B cell (primary cell): Measurements from ENCODE around the gene FGF18. TPM values are rescaled to one million over a fixed set of nuclear protein-coding genes. Genes with fewer than 3 reads are reported as not detected.

Experiments used
- ATAC-seq: fragments of 200-7000 bp; cut with Tn5 transposase; one replicate; pipeline ENCODE4 v1.10.0; 2021; ENCODE audit warnings: low read depth, mild to moderate bottlenecking, moderate number of reproducible peaks, moderate library complexity
- CTCF ChIA-PET: fragments of 350-600 bp; sonication (Branson Sonifier 250); formaldehyde crosslinking; loops from one replicate; lab custom pipeline; 2021; ENCODE audit warnings: antibody characterized with exemption, inconsistent platforms; lab: Charles Lee
- POLR2A ChIA-PET: fragments of 350-600 bp; sonication (Branson Sonifier 250); formaldehyde crosslinking; loops from one replicate; lab custom pipeline; 2021; ENCODE audit warnings: antibody characterized with exemption; lab: Charles Lee
- DNase-seq: peaks from one replicate; pipeline ENCODE4 v3.0.0; 2013
- H2AFZ ChIP-seq: 2 replicates; pipeline ENCODE4 v1.6.1; 2012; ENCODE audit warnings: mild to moderate bottlenecking, low read depth, low read length; ENCODE audit not compliant: insufficient read depth, poor library complexity, severe bottlenecking
- H3K27ac ChIP-seq, 2 donors: 1 replicate in 1 of 2; 2 replicates in 1 of 2; pipeline ENCODE4 v1.5.1; 2012 to 2013; ENCODE audit warnings: low read length in 2 of 2, mild to moderate bottlenecking in 2 of 2, moderate library complexity in 1 of 2
- H3K27me3 ChIP-seq, 4 experiments: fragments of 200-600 bp in 1 of 4; sonication (generic) in 1 of 4; replicated peaks in 1 of 4; 1 replicate in 2 of 4; 2 replicates in 2 of 4; pipeline versions ENCODE4 v1.6.1 to v1.7.0; 2013 to 2016; ENCODE audit warnings: low read length in 3 of 4, mild to moderate bottlenecking in 2 of 4, mixed read lengths in 1 of 4, moderate library complexity in 1 of 4; ENCODE audit not compliant: insufficient read depth in 4 of 4, control insufficient read depth in 3 of 4; ENCODE audit errors: control extremely low read depth in 1 of 4
- H3K36me3 ChIP-seq, 2 experiments: replicated peaks in 1 of 2; 1 replicate in 1 of 2; 2 replicates in 1 of 2; pipeline versions ENCODE4 v1.6.1 to v1.7.1; 2013; ENCODE audit warnings: low read length in 1 of 2; ENCODE audit not compliant: insufficient read depth in 2 of 2, control insufficient read depth in 1 of 2; ENCODE audit errors: control extremely low read depth in 1 of 2, extremely low read depth in 1 of 2
- H3K4me1 ChIP-seq, 2 donors: fragments of 200-600 bp in 1 of 2; sonication (generic) in 1 of 2; 1 replicate in 1 of 2; 2 replicates in 1 of 2; pipeline versions ENCODE4 v1.5.1 to v1.6.1; 2013 to 2017; ENCODE audit warnings: low read length in 2 of 2; ENCODE audit not compliant: control insufficient read depth in 2 of 2, insufficient read depth in 2 of 2
- H3K4me2 ChIP-seq: replicated peaks from 2 replicates; pipeline ENCODE3; 2012; ENCODE audit warnings: mild to moderate bottlenecking, low read depth, low read length; ENCODE audit not compliant: poor library complexity, severe bottlenecking
- H3K4me3 ChIP-seq, 5 experiments: fragments of 200-600 bp in 1 of 5; sonication (generic) in 1 of 5; 1 replicate in 3 of 5; 2 replicates in 2 of 5; pipeline versions ENCODE4 v1.5.1 to v1.7.0; 2011 to 2016; ENCODE audit warnings: low read length in 4 of 5, mild to moderate bottlenecking in 4 of 5, low read depth in 2 of 5, control low read depth in 1 of 5, moderate library complexity in 1 of 5; ENCODE audit not compliant: insufficient read depth in 1 of 5; ENCODE audit errors: control extremely low read depth in 1 of 5, extremely low read depth in 1 of 5
- H3K79me2 ChIP-seq: fragments of 200-600 bp; sonication (generic); one replicate; pipeline ENCODE4 v1.6.0; 2016; ENCODE audit warnings: low read length; ENCODE audit not compliant: control insufficient read depth, insufficient read depth
- H3K9ac ChIP-seq: fragments of 200-600 bp; sonication (generic); 2 replicates; pipeline ENCODE4 v1.6.1; 2017; ENCODE audit warnings: mild to moderate bottlenecking, low read length, moderate library complexity
- H3K9me3 ChIP-seq, 3 donors: one replicate each; pipeline versions ENCODE4 v1.6.1 to v1.7.1; 2013; ENCODE audit warnings: low read length in 2 of 3; ENCODE audit not compliant: control insufficient read depth in 2 of 3, insufficient read depth in 1 of 3; ENCODE audit errors: control extremely low read depth in 1 of 3
- H4K20me1 ChIP-seq: 2 replicates; pipeline ENCODE4 v1.6.0; 2012; ENCODE audit warnings: mild to moderate bottlenecking, low read length; ENCODE audit not compliant: insufficient read depth, control insufficient read depth, poor library complexity, severe bottlenecking
- H3K27ac Mint-ChIP-seq: one replicate; pipeline ENCODE4 v1.8.0; 2021; ENCODE audit warnings: mixed read lengths
- H3K27me3 Mint-ChIP-seq: one replicate; pipeline ENCODE4 v1.8.0; 2021; ENCODE audit warnings: mixed read lengths
- H3K4me1 Mint-ChIP-seq: one replicate; pipeline ENCODE4 v1.8.0; 2021; ENCODE audit warnings: mixed read lengths
- H3K4me3 Mint-ChIP-seq: one replicate; pipeline ENCODE4 v1.8.0; 2021; ENCODE audit warnings: mixed read lengths
- H3K9me3 Mint-ChIP-seq: one replicate; pipeline ENCODE4 v1.8.0; 2022; ENCODE audit warnings: mixed read lengths; ENCODE audit not compliant: insufficient read depth
- EZH2 ChIP-seq: IDR thresholded peaks from 2 replicates; pipeline ENCODE4 v1.6.1; 2012; ENCODE audit warnings: borderline replicate concordance, low read depth, mild to moderate bottlenecking, moderate library complexity, low read length; ENCODE audit not compliant: insufficient read depth, poor library complexity, severe bottlenecking
- WGBS: methylation state at CpG from one replicate; pipeline ENCODE4 v1.1.5; 2013; ENCODE audit warnings: missing lambda C conversion rate; ENCODE audit not compliant: insufficient coverage; 5-methylcytosine and 5-hydroxymethylcytosine counted together
- intact Hi-C: fragments of 100-400 bp; cut with micrococcal nuclease; formaldehyde crosslinking; loops from one replicate; pipeline ENCODE4 v1.10.0; 2022
- polyA plus RNA-seq: library from polyadenylated mRNA; depleted of rRNA; stranded (reverse); fragments of >200 nt; gene quantifications from 2 replicates; pipeline ENCODE4 v1.2.3, GENCODE V29; 2012
- total RNA-seq, 2 donors: library from RNA; stranded (reverse); fragments of 120-200 nt in 1 of 2; gene quantifications; 1 replicate in 1 of 2; 2 replicates in 1 of 2; pipeline versions ENCODE4 v1.2.3 to v1.2.4, GENCODE V29; 2013 to 2022
- TF ChIP-seq, protein P1 (sequence below): fragments of 200-600 bp; IDR thresholded peaks from one replicate; pipeline ENCODE4 v1.8.0; 2022; ENCODE audit warnings: antibody characterized with exemption, mild to moderate bottlenecking

Gene FGF18
- total and polyA plus RNA-seq, 2 donors (not counting 1 experiment from before 2014, with no cell fraction given) = 0.06 to 0.15 TPM

DNA sequence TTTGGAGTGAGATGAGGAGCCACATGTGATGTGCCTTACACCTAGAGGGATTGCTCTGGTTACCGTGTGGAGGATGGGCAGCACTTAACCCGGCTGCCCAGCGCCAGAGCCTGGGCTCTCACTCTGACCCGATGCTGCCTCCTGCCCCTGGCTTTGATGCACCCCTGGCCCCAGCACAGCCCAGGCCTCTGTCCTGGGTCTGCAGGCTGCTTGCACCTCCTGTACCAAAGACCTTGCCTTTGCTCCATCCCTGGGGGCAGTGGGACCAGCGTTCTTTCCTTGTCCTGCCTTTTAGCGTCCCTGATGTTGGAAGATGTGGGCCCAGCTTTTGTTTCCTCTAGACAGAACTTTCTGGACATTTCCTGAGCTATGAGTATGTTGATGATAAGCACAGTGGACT is 40.4 kb downstream of the FGF18 start:
- H3K27ac Mint-ChIP-seq = no peak overlapping the region
- Histone ChIP-seq H3K4me3 (no peak overlapping the region), H3K4me1 (no peaks in the 10 kb centered on the region), H3K79me2 (no peaks in the 10 kb centered on the region), H3K27me3 (no peaks in the 10 kb centered on the region), H4K20me1 (no peaks in the 10 kb centered on the region), H3K9me3 (peaks cover 0 to 3% (median 0%) of the 10 kb centered on the region in 3 donors), H2AFZ (no peak overlapping the region), H3K27ac (no peak overlapping the region), H3K36me3 (no peaks in the 10 kb centered on the region), H3K4me2 (no peak overlapping the region), H3K9ac (no peak overlapping the region)
- intact Hi-C loops = no loop called here
- ChIA-PET POLR2A (no interaction called here), CTCF (no interaction called here)
- 94% methylated on average over 6 of the region's 6 CpGs for WGBS
- no peak for DNase-seq
- no peak for ATAC-seq
- no peaks in the 10 kb centered on the region for H3K9me3 Mint-ChIP-seq
- H3K27me3 Mint-ChIP-seq = peaks cover 31% of the 10 kb centered on the region
- no peaks in the 10 kb centered on the region for H3K4me1 Mint-ChIP-seq
- H3K4me3 Mint-ChIP-seq = no peak overlapping the region
- TF ChIP-seq, protein P1, sequence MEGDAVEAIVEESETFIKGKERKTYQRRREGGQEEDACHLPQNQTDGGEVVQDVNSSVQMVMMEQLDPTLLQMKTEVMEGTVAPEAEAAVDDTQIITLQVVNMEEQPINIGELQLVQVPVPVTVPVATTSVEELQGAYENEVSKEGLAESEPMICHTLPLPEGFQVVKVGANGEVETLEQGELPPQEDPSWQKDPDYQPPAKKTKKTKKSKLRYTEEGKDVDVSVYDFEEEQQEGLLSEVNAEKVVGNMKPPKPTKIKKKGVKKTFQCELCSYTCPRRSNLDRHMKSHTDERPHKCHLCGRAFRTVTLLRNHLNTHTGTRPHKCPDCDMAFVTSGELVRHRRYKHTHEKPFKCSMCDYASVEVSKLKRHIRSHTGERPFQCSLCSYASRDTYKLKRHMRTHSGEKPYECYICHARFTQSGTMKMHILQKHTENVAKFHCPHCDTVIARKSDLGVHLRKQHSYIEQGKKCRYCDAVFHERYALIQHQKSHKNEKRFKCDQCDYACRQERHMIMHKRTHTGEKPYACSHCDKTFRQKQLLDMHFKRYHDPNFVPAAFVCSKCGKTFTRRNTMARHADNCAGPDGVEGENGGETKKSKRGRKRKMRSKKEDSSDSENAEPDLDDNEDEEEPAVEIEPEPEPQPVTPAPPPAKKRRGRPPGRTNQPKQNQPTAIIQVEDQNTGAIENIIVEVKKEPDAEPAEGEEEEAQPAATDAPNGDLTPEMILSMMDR = no peak
- TF ChIP-seq EZH2 = no peak

DNA sequence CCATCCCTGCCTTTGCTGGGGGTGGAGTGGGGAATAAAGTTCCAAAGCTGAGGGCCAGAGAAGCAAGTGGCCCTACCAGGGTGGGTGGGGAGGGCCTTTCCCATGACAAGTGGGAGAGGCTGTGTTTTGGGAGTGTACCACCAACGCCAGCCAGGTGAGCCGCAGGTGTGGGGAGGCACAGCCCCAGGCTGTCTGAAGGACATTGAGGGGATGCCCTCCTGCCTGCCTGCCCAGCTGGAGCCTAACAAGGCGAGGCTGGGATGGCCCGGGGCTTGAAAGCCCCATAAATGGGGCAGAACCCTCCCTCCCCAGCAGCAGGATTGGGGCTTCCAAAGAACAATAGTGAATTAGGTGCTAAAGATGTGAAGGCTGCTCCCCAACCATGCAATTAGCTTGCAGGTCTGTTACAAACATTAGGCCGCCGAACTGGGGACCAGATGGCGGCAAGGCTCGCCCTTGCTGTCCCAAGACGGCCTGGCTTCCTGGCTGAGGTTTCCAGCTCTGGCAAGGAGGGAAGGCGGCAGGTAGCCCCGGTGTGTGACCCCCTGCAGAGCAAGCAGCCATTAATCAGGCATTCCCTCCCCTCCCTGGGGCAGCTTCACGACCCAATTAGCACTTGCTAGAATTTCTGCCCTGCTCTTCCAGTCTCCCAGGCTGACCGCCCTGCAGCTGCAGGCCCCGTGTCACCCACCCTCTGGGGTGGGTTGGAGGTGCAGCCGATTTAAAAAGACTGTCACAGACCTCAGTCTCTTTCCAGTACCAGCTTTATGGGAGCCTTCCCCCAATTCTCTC is 42.9 kb downstream of the FGF18 start:
- no peaks in the 10 kb centered on the region for H3K36me3 ChIP-seq

More for the DNA sequence above, 42.9 kb downstream of the FGF18 start:
- DNase-seq (no peak), ATAC-seq (no peak)
- no peaks in the 10 kb centered on the region for H3K4me1 Mint-ChIP-seq
- Histone ChIP-seq H3K79me2 (no peaks in the 10 kb centered on the region), H3K27ac (no peak overlapping the region), H4K20me1 (no peaks in the 10 kb centered on the region), H3K4me1 (no peaks in the 10 kb centered on the region), H3K27me3 (peaks cover 0 to 5% (median 0%) of the 10 kb centered on the region in 4 experiments), H2AFZ (no peak overlapping the region), H3K9ac (no peak overlapping the region), H3K9me3 (peaks cover 0 to 4% (median 0%) of the 10 kb centered on the region in 3 donors), H3K4me2 (no peak overlapping the region), H3K4me3 (no peak overlapping the region)
- intact Hi-C loops = no loop called here
- ChIA-PET CTCF (interaction anchor here (0.7 to 0.9 kb wide), 2 partner anchors 9 to 44 kb away, joined by 3 read pairs; no protein-coding TSS in a partner anchor), POLR2A (no interaction called here)
- no peak overlapping the region for H3K27ac Mint-ChIP-seq
- no peaks in the 10 kb centered on the region for H3K9me3 Mint-ChIP-seq
- peaks cover 44% of the 10 kb centered on the region for H3K27me3 Mint-ChIP-seq
- 93% methylated on average over 10 of the region's 15 CpGs for WGBS
- TF ChIP-seq, protein P1 = no peak
- no peak for TF ChIP-seq EZH2
- H3K4me3 Mint-ChIP-seq = no peak overlapping the region
